ENCODE measurements around the gene ADGRG2.

- no peak for TF ChIP-seq CTCF (IDR thresholded peaks at IDR 0.05)
- no peak for TF ChIP-seq ATF2 (CRISPR knock-in tag; IDR thresholded peaks at IDR 0.05; ENCODE audit: borderline replicate concordance, low read depth)
- TF ChIP-seq ELF4 (CRISPR knock-in tag; IDR thresholded peaks at IDR 0.05; ENCODE audit: low read depth): no peak
- TF ChIP-seq USF2 (CRISPR knock-in tag; IDR thresholded peaks at IDR 0.05): no peak
- no peak for TF ChIP-seq JUN (CRISPR knock-in tag; IDR thresholded peaks at IDR 0.05)
- TF ChIP-seq ATF3 (CRISPR knock-in tag; conservative IDR thresholded peaks at IDR 0.05): no peak
- TF ChIP-seq SP1 (CRISPR knock-in tag; conservative IDR thresholded peaks at IDR 0.05): no peak
- TF ChIP-seq ZNF512 (CRISPR knock-in tag; IDR thresholded peaks at IDR 0.05; ENCODE audit: borderline replicate concordance): no peak
Observed at GRCh38 chrX:19059067-19059466, 63.2 kb downstream of the ADGRG2 start.

Data from WTC11 (cell line).